Measurements from ENCODE around the gene SIRT1.
A peak's percentile ranks its signal among the peaks of the same experiment; 100 is the strongest.
"Not testable (repeated sequence)": the region's sequence is repeated elsewhere in the genome, so short reads cannot be mapped to it uniquely, and the experiment has no call there.

The SIRT1 gene

GRCh38 chr10:67884313-67884841 lies at the start of gene SIRT1:
TSS of gene SIRT1 (plus strand) at chr10:67884656. CDS start at chr10:67884722, 66 bp downstream.
- DNase-seq, result peak; percentile 76 to 78

GRCh38 chr10:67835541-67836394 lies 48.7 kb upstream of the SIRT1 start:
- DNase-seq, result not testable (repeated sequence)

GRCh38 chr10:67836488-67836887 lies 48.0 kb upstream of the SIRT1 start:
- DNase-seq, result no peak

GRCh38 chr10:67836972-67837371 lies 47.5 kb upstream of the SIRT1 start:
- DNase-seq, result no peak

- peak; percentile 54 to 65 for DNase-seq
Measured at GRCh38 chr10:67837541-67838314, 46.7 kb upstream of the SIRT1 start, which contains the start of gene DNAJC12. TSS of gene DNAJC12 (minus strand) at chr10:67838188. CDS start at chr10:67838011, 177 bp downstream.

- DNase-seq, result not testable (repeated sequence)
Measured at GRCh38 chr10:67839511-67839910, 44.9 kb upstream of the SIRT1 start.

GRCh38 chr10:67839951-67840350 lies 44.5 kb upstream of the SIRT1 start:
- no peak for DNase-seq

GRCh38 chr10:67841737-67842136 lies 42.7 kb upstream of the SIRT1 start:
- no peak for DNase-seq

- DNase-seq, result no peak
Measured at GRCh38 chr10:67843284-67843683, 41.2 kb upstream of the SIRT1 start.

- peak; percentile 65 to 71 for DNase-seq
Measured at GRCh38 chr10:67849331-67850011, 35.0 kb upstream of the SIRT1 start.

GRCh38 chr10:67851186-67851585 lies 33.3 kb upstream of the SIRT1 start:
- no peak for DNase-seq

- DNase-seq, result no peak
Measured at GRCh38 chr10:67852761-67853160, 31.7 kb upstream of the SIRT1 start.

GRCh38 chr10:67853512-67853911 lies 30.9 kb upstream of the SIRT1 start:
- DNase-seq, result no peak

GRCh38 chr10:67858971-67859370 lies 25.5 kb upstream of the SIRT1 start:
- no peak for DNase-seq

- DNase-seq, result no peak
Measured at GRCh38 chr10:67861750-67862432, 22.6 kb upstream of the SIRT1 start.

GRCh38 chr10:67863094-67863493 lies 21.4 kb upstream of the SIRT1 start:
- DNase-seq, result no peak

GRCh38 chr10:67864607-67865371 lies 19.7 kb upstream of the SIRT1 start:
- DNase-seq, result no peak

- DNase-seq, result no peak
Measured at GRCh38 chr10:67868132-67868531, 16.3 kb upstream of the SIRT1 start.

- no peak for DNase-seq
Measured at GRCh38 chr10:67869996-67870395, 14.5 kb upstream of the SIRT1 start.

- DNase-seq, result no peak
Measured at GRCh38 chr10:67875340-67876238, 8.9 kb upstream of the SIRT1 start.

All from SHP77 (cell line).